Neural cell (in vitro differentiated cells): ENCODE data around the gene ST3GAL2. TPM values are rescaled to one million over a fixed set of nuclear protein-coding genes. Genes with fewer than 3 reads are reported as not detected.

Experiments used
- H2AFZ ChIP-seq: fragments of 200-600, 300-800 bp; sonication (generic), shearing (Covaris generic); 2 replicates; pipeline ENCODE4 v1.6.0; 2014; ENCODE audit warnings: low read depth, mild to moderate bottlenecking, antibody characterized with exemption, low read length, moderate library complexity
- H3F3A ChIP-seq: fragments of 200-600 bp; shearing (Covaris generic); 2 replicates; pipeline ENCODE4 v1.6.1; 2016; ENCODE audit warnings: mild to moderate bottlenecking, moderate library complexity, mixed read lengths, antibody characterized with exemption, low read length; ENCODE audit not compliant: insufficient read depth, poor library complexity, severe bottlenecking
- H3K27ac ChIP-seq: fragments of 200-600, 300-800 bp; sonication (generic), shearing (Covaris generic); 2 replicates; pipeline ENCODE4 v1.5.1; 2014; ENCODE audit warnings: mild to moderate bottlenecking, low read length, moderate library complexity
- H3K27me3 ChIP-seq: fragments of 300-800, 200-600 bp; sonication (generic), shearing (Covaris generic); 2 replicates; pipeline ENCODE4 v1.6.0; 2014; ENCODE audit warnings: mild to moderate bottlenecking, low read depth, low read length, moderate library complexity; ENCODE audit not compliant: insufficient read depth
- H3K36me3 ChIP-seq: fragments of 300-800, 200-600 bp; sonication (generic), shearing (Covaris generic); 2 replicates; pipeline ENCODE4 v1.5.1; 2014; ENCODE audit warnings: mild to moderate bottlenecking, antibody characterized with exemption, low read length, moderate library complexity; ENCODE audit not compliant: insufficient read depth
- H3K4me2 ChIP-seq: fragments of 300-800, 200-600 bp; sonication (generic), shearing (Covaris generic); 2 replicates; pipeline ENCODE4 v1.6.0; 2014; ENCODE audit warnings: mild to moderate bottlenecking, low read length
- H3K4me3 ChIP-seq: fragments of 300-800, 200-600 bp; sonication (generic), shearing (Covaris generic); 2 replicates; pipeline ENCODE4 v1.5.1; 2014; ENCODE audit warnings: mild to moderate bottlenecking, low read length, moderate library complexity
- H3K79me2 ChIP-seq: fragments of 200-600 bp; shearing (Covaris generic); replicated peaks from 2 replicates; pipeline ENCODE4 v1.6.0; 2014; ENCODE audit warnings: mild to moderate bottlenecking, low read length, moderate library complexity; ENCODE audit not compliant: insufficient read depth
- H3K9ac ChIP-seq: fragments of 300-800, 200-600 bp; sonication (generic), shearing (Covaris generic); 2 replicates; pipeline ENCODE4 v1.6.1; 2016; ENCODE audit warnings: mild to moderate bottlenecking, low read length, mixed read lengths
- H3K9me2 ChIP-seq: fragments of 200-600 bp; shearing (Covaris generic); 2 replicates; pipeline ENCODE4 v1.6.1; 2016; ENCODE audit warnings: mild to moderate bottlenecking, low read length, mixed read lengths; ENCODE audit not compliant: insufficient read depth
- H3K9me3 ChIP-seq: fragments of 200-600, 300-800 bp; sonication (generic), shearing (Covaris generic); 2 replicates; pipeline ENCODE4 v1.6.1; 2016; ENCODE audit warnings: mild to moderate bottlenecking, mixed run types, low read length, moderate library complexity, mixed read lengths
- H4K20me1 ChIP-seq: fragments of 200-600 bp; shearing (Covaris generic); 2 replicates; pipeline ENCODE4 v1.6.1; 2016; ENCODE audit warnings: mild to moderate bottlenecking, mixed run types; ENCODE audit not compliant: insufficient read depth
- CTCF ChIP-seq: fragments of 450-650 bp; IDR thresholded peaks from 2 replicates; pipeline ENCODE4 v1.5.1; 2014; ENCODE audit warnings: antibody characterized with exemption, mild to moderate bottlenecking, moderate library complexity; ENCODE audit not compliant: poor library complexity, severe bottlenecking
- EP300 ChIP-seq: fragments of 450-650 bp; conservative IDR thresholded peaks from 2 replicates; pipeline ENCODE4 v1.6.1; 2014; ENCODE audit warnings: antibody characterized with exemption, mild to moderate bottlenecking, moderate library complexity; ENCODE audit not compliant: poor library complexity, severe bottlenecking
- EZH2 ChIP-seq: fragments of 200-600, 300-800 bp; shearing (Covaris generic), sonication (generic); IDR thresholded peaks from 2 replicates; pipeline ENCODE4 v1.6.1; 2014; ENCODE audit warnings: antibody characterized with exemption, low read length, borderline replicate concordance, mild to moderate bottlenecking; ENCODE audit not compliant: insufficient read depth, poor library complexity, severe bottlenecking
- MXI1 ChIP-seq: fragments of 450-650 bp; conservative IDR thresholded peaks from 2 replicates; pipeline ENCODE4 v1.6.1; 2014; ENCODE audit warnings: antibody characterized with exemption, mild to moderate bottlenecking; ENCODE audit not compliant: poor library complexity, severe bottlenecking
- POLR2AphosphoS5 ChIP-seq: IDR thresholded peaks from 2 replicates; pipeline ENCODE4 v1.6.1; 2012
- RAD21 ChIP-seq: fragments of 450-650 bp; conservative IDR thresholded peaks from 2 replicates; pipeline ENCODE4 v1.6.1; 2014; ENCODE audit warnings: antibody characterized with exemption, mild to moderate bottlenecking, moderate library complexity
- REST ChIP-seq: IDR thresholded peaks from 2 replicates; pipeline ENCODE4 v1.6.1; 2012; ENCODE audit warnings: borderline replicate concordance
- SMC3 ChIP-seq: fragments of 450-650 bp; conservative IDR thresholded peaks from 2 replicates; pipeline ENCODE4 v1.6.1; 2014; ENCODE audit warnings: antibody characterized with exemption, mild to moderate bottlenecking, moderate library complexity; ENCODE audit not compliant: poor library complexity
- TAF1 ChIP-seq: IDR thresholded peaks from 2 replicates; pipeline ENCODE4 v1.6.1; 2012; ENCODE audit warnings: low read depth
- polyA plus RNA-seq: library from polyadenylated mRNA; depleted of rRNA; stranded (reverse); fragments of >200 nt; gene quantifications from 2 replicates; pipeline ENCODE4 v1.2.3, GENCODE V29; 2014

ST3GAL2 gene
- polyA plus RNA-seq, 1 donor from 2014 or later, result 19.4 TPM

GRCh38 chr16:70470927-70471341 is 32.0 kb upstream of the ST3GAL2 start:
- Histone ChIP-seq H3K4me2 (no peak overlapping the region), H3F3A (no peaks in the 10 kb centered on the region), H3K36me3 (no peaks in the 10 kb centered on the region), H3K4me3 (no peak overlapping the region), H3K9me3 (no peaks in the 10 kb centered on the region), H3K79me2 (no peaks in the 10 kb centered on the region), H3K9me2 (no peaks in the 10 kb centered on the region), H2AFZ (no peak overlapping the region), H3K27ac (no peak overlapping the region), H3K27me3 (no peaks in the 10 kb centered on the region), H3K9ac (no peak overlapping the region), H4K20me1 (no peaks in the 10 kb centered on the region)
- TF ChIP-seq SMC3 (no peak), MXI1 (no peak), TAF1 (no peak)

GRCh38 chr16:70470141-70470926 is 31.4 kb upstream of the ST3GAL2 start:
- no peaks in the 10 kb centered on the region for H4K20me1 ChIP-seq
- no peak overlapping the region for H3K4me2 ChIP-seq
- H3K4me3 ChIP-seq, result no peak overlapping the region
- no peak for TF ChIP-seq TAF1
- TF ChIP-seq MXI1, result no peak
- TF ChIP-seq RAD21, result no peak
- no peak for TF ChIP-seq SMC3
- no peak for TF ChIP-seq EZH2
- no peak for TF ChIP-seq EP300
- no peak for TF ChIP-seq REST
- no peak for TF ChIP-seq POLR2AphosphoS5
- no peak for TF ChIP-seq CTCF
- no peaks in the 10 kb centered on the region for H3F3A ChIP-seq
- H2AFZ ChIP-seq, result no peak overlapping the region
- no peaks in the 10 kb centered on the region for H3K9me3 ChIP-seq
- H3K27ac ChIP-seq, result no peak overlapping the region
- H3K36me3 ChIP-seq, result no peaks in the 10 kb centered on the region
- H3K27me3 ChIP-seq, result no peaks in the 10 kb centered on the region
- H3K9me2 ChIP-seq, result no peaks in the 10 kb centered on the region
- H3K79me2 ChIP-seq, result no peaks in the 10 kb centered on the region
- H3K9ac ChIP-seq, result no peak overlapping the region
